Esophagus squamous epithelium (tissue), 5 donors: ENCODE measurements around the gene ANO6. TPM values are rescaled to one million over a fixed set of nuclear protein-coding genes. Genes with fewer than 3 reads are reported as not detected.

Source experiments
- DNase-seq: peaks from one replicate; lab custom pipeline; 2025; lab: John Stamatoyannopoulos, UW
- H3K27ac ChIP-seq, 4 donors: fragments of 200-600 bp; sonication (generic); one replicate each; pipeline ENCODE4 v1.5.1; 2016 to 2019; ENCODE audit warnings: mild to moderate bottlenecking in 1 of 4
- H3K27me3 ChIP-seq, 4 donors: fragments of 200-600 bp; sonication (generic); 1 replicate in 3 of 4; 2 replicates in 1 of 4; pipeline versions ENCODE4 v1.5.1 to v1.6.0; 2017 to 2021; ENCODE audit warnings: antibody characterized with exemption in 1 of 4
- H3K36me3 ChIP-seq, 3 donors: fragments of 200-600 bp; sonication (generic); one replicate each; pipeline ENCODE4 v1.5.1; 2016 to 2019
- H3K4me1 ChIP-seq, 3 donors: fragments of 200-600 bp; sonication (generic); one replicate each; pipeline ENCODE4 v1.5.1; 2017 to 2019
- H3K4me3 ChIP-seq, 4 donors: fragments of 200-600 bp; sonication (generic); 1 replicate in 3 of 4; 2 replicates in 1 of 4; pipeline ENCODE4 v1.5.1; 2016 to 2019; ENCODE audit warnings: mild to moderate bottlenecking in 2 of 4, moderate library complexity in 1 of 4
- H3K9me3 ChIP-seq, 3 donors: fragments of 200-600 bp; sonication (generic); one replicate each; pipeline ENCODE4 v1.5.1; 2016 to 2019
- POLR2A ChIP-seq, 4 donors: fragments of 450-650 bp; IDR thresholded peaks; one replicate each; pipeline ENCODE4 v1.6.1; 2017; ENCODE audit warnings: antibody characterized with exemption in 4 of 4, mild to moderate bottlenecking in 4 of 4, moderate library complexity in 3 of 4
- whole genome bisulfite sequencing, 2 donors: methylation state at CpG; one replicate each; pipeline ENCODE4 v1.1.5; 2018; 5-methylcytosine and 5-hydroxymethylcytosine counted together
- intact Hi-C: fragments of 100-400 bp; cut with DNase I; formaldehyde crosslinking; loops from one replicate; pipeline ENCODE4 v1.15.0; 2022
- total RNA-seq, 4 donors: library from RNA; depleted of rRNA; stranded (reverse); fragments of >200 nt; gene quantifications; one replicate each; pipeline ENCODE4 v1.1.0, GENCODE V29; 2016
- TF ChIP-seq, protein P1 (sequence below), 6 experiments: fragments of 450-650 bp in 4 of 6; fragments of 200-600 bp in 2 of 6; sonication (generic) in 2 of 6; IDR thresholded peaks; one replicate each; pipeline ENCODE4 v1.5.1; 2016 to 2019; ENCODE audit warnings: antibody characterized with exemption in 6 of 6, mild to moderate bottlenecking in 4 of 6, moderate library complexity in 4 of 6
- donor health status: DM: yes; HTN: yes; CAD: no.

ANO6 gene
- total RNA-seq, 4 donors from 2014 or later: 13.0 to 40.8 (median 25.1) TPM

DNA sequence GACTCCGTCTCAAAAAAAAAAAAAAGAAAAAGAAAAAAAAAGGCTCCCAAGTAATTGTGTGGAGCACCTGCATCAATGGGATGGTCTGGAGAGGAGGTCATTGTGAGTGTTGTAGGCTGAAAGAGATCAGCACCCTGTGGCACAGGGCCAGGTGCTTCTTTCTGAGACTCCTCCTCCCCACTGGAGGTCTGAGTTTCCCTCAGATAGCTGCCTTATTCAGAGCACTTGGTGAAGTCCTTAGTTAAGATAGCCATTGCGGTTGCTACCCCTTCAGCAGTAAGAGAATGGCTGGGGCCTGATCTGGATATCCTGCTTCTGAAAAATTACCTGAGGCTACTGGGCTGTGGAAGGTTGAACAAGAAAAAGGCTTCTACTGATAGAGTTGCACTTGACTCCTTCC is 69.8 kb downstream of the ANO6 start:
- intact Hi-C loops: no loop called here
- H3K4me3 ChIP-seq: no peak overlapping the region
- peaks cover 0 to 8% (median 6%) of the 10 kb centered on the region in 3 donors for H3K4me1 ChIP-seq
- no peaks in the 10 kb centered on the region for H3K27me3 ChIP-seq
- no peak overlapping the region for H3K27ac ChIP-seq
- TF ChIP-seq, protein P1, sequence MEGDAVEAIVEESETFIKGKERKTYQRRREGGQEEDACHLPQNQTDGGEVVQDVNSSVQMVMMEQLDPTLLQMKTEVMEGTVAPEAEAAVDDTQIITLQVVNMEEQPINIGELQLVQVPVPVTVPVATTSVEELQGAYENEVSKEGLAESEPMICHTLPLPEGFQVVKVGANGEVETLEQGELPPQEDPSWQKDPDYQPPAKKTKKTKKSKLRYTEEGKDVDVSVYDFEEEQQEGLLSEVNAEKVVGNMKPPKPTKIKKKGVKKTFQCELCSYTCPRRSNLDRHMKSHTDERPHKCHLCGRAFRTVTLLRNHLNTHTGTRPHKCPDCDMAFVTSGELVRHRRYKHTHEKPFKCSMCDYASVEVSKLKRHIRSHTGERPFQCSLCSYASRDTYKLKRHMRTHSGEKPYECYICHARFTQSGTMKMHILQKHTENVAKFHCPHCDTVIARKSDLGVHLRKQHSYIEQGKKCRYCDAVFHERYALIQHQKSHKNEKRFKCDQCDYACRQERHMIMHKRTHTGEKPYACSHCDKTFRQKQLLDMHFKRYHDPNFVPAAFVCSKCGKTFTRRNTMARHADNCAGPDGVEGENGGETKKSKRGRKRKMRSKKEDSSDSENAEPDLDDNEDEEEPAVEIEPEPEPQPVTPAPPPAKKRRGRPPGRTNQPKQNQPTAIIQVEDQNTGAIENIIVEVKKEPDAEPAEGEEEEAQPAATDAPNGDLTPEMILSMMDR (IDR thresholded peaks at IDR 0.05): no peak
- no peak for TF ChIP-seq POLR2A (IDR thresholded peaks at IDR 0.05)
- H3K9me3 ChIP-seq: no peaks in the 10 kb centered on the region
- 90 to 100% methylated on average over 2 of the region's 2 CpGs for WGBS, 2 donors
- H3K36me3 ChIP-seq: peaks cover 0 to 4% (median 0%) of the 10 kb centered on the region in 3 donors
- DNase-seq: no peak

DNA sequence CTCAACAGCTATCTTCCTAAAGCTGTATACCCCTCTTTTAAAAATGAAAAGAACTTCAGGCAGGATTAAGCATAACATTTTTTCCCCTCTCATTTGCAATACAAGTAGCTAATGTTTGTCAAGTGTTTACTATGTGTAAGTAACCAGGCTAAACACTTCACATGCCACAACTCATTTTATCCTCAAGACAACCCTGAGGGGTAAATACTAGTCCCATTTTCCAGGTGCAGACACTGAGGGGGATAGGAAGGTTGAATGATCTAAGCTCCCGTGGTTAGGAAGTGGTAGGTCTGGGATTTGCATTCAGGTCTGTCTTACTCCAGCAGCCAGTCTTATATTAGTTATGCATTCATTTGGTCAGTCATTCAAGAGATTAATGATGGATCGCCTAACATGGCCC is 70.7 kb downstream of the ANO6 start:
- Histone ChIP-seq H3K4me3 (no peak overlapping the region), H3K27me3 (no peaks in the 10 kb centered on the region), H3K36me3 (peaks cover 0 to 4% (median 0%) of the 10 kb centered on the region in 3 donors), H3K27ac (no peak overlapping the region), H3K4me1 (peaks cover 0 to 8% (median 6%) of the 10 kb centered on the region in 3 donors), H3K9me3 (no peaks in the 10 kb centered on the region)
- WGBS, 2 donors: 91 to 100% methylated on average over 2 of the region's 2 CpGs
- intact Hi-C loops: no loop called here
- no peak for DNase-seq
- no peak for TF ChIP-seq POLR2A (IDR thresholded peaks at IDR 0.05)

DNA sequence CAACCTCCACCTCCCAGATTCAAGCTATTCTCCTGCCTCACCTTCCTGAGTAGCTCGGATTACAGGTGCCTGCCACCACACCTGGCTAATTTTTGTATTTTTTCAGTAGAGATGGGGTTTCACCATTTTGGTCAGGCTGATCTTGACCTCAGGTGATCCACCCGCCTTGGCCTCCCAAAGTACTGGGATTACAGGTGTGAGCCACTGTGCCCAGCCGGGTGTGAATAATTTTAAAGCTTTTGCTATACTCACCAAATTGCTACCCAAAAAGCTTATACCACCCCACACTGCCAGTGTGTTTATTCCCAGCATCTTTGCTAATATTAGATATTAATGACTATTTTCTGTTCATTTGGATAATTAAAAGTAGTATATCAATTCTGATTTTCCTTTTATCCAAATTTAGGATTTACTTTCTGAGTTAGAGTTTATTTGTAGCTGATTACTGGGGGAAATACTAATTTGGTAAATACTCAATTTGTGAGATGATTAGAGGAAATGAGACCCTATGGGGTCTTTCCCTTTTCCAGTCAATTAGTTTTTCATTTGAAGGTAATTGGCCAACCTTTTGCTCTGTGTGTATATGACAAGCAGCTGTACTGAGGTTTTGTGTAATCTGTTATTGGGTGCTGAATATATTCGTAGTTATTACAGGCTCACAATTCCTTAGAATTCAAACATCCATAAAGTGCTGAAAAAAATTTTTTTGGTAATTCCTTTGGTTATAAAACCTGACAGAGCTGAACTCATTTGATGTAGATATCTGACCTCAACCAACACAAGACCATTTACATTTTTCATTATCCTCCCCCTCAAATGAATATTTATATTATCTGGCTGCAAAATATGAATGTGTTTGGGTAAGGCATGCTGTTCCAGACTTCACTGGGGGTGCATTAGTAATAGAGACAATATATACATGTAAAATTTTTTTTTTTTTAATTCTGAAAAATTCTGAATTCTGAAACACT is 73.6 kb downstream of the ANO6 start:
- intact Hi-C loops: no loop called here

DNA sequence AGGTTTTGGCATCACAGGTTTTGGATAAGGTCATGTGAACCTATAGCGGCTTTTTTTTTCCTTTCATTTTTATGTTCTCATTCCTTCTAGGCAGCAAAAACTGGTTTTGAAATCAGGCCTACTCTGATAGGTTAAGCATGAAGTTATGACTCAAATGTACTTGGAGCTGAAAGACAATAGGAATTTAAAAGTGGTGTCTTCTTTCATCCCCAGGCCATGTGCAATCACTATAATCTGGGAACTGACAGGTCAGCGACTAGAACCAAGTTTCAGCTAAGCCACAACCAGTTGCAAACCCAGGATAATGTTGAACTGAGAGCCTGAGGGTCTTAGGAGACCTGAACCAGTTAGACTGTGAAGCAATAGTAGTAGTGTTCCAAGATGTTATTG is 74.3 kb downstream of the ANO6 start:
- Histone ChIP-seq H3K9me3 (no peaks in the 10 kb centered on the region), H3K4me1 (peaks cover 0 to 10% (median 0%) of the 10 kb centered on the region in 3 donors), H3K27ac (peak overlapping the region in 1 of 4 donors; percentile 4), H3K27me3 (no peaks in the 10 kb centered on the region), H3K4me3 (no peak overlapping the region), H3K36me3 (no peaks in the 10 kb centered on the region)
- TF ChIP-seq, protein P1 (IDR thresholded peaks at IDR 0.05): no peak
- TF ChIP-seq POLR2A (IDR thresholded peaks at IDR 0.05): no peak
- intact Hi-C loops: no loop called here
- DNase-seq: no peak
- WGBS, 2 donors: 52 to 69% methylated on average over 2 of the region's 2 CpGs

More for the DNA sequence above, 73.6 kb downstream of the ANO6 start:
- TF ChIP-seq, protein P1 (IDR thresholded peaks at IDR 0.05): no peak
- TF ChIP-seq POLR2A (IDR thresholded peaks at IDR 0.05): no peak
- H3K27ac ChIP-seq: peak overlapping the region in 1 of 4 donors; percentile 4
- H3K9me3 ChIP-seq: no peaks in the 10 kb centered on the region
- no peaks in the 10 kb centered on the region for H3K27me3 ChIP-seq
- H3K36me3 ChIP-seq: no peaks in the 10 kb centered on the region
- peaks cover 0 to 13% (median 1%) of the 10 kb centered on the region in 3 donors for H3K4me1 ChIP-seq
- 88 to 91% methylated on average over 4 of the region's 4 CpGs for WGBS, 2 donors
- no peak for DNase-seq
- H3K4me3 ChIP-seq: no peak overlapping the region

DNA sequence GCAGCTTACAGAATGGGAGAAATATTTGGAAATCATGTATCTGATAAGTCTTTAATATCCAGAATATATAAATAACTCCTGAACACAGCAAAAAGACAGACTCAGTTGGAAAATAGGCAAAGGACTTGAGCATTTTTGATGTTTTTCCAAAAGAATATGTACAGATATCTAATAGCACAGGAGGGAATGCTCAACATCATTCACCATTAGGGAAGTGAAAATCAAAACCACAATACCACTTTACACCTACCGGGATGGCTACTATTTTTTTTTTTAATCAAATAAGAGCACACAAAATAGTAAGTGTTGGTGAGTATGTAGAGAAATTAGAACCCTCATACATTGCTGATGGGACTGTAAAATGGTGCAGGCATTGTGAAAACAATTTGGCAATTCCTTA is 75.6 kb downstream of the ANO6 start:
- Histone ChIP-seq H3K9me3 (no peaks in the 10 kb centered on the region), H3K27ac (peak overlapping the region in 3 of 4 donors; percentile 71 to 76 (median 72)), H3K36me3 (no peaks in the 10 kb centered on the region), H3K4me3 (no peak overlapping the region), H3K4me1 (peaks cover 0 to 10% (median 0%) of the 10 kb centered on the region in 3 donors), H3K27me3 (no peaks in the 10 kb centered on the region)
- DNase-seq: no peak
- intact Hi-C loops: no loop called here
- 71 to 94% methylated on average over 1 of the region's 1 CpG for WGBS, 2 donors
- TF ChIP-seq POLR2A (IDR thresholded peaks at IDR 0.05): no peak
- TF ChIP-seq, protein P1 (IDR thresholded peaks at IDR 0.05): no peak
